Naive thymus-derived CD8-positive, alpha-beta T cell (primary cell): Measurements from ENCODE around the gene CCZ1B. TPM values are rescaled to one million over a fixed set of nuclear protein-coding genes. Genes with fewer than 3 reads are reported as not detected.
A peak's percentile ranks its signal among the peaks of the same experiment; 100 is the strongest.
"Not testable (repeated sequence)": the region's sequence is repeated elsewhere in the genome, so short reads cannot be mapped to it uniquely, and the experiment has no call there.

ENCODE experiments used
- ATAC-seq, 2 donors: fragments of 150-1000 bp; cut with Tn5 transposase in 1 of 2; sonication (Bioruptor Pico), chemical (Tn5 transposase) in 1 of 2; 1 replicate in 1 of 2; 2 replicates in 1 of 2; pipeline ENCODE4 v1.10.0; 2021; ENCODE audit warnings: mild to moderate bottlenecking in 2 of 2, moderate library complexity in 2 of 2
- POLR2A ChIA-PET: fragments of 350-600 bp; sonication (Branson Sonifier 250); formaldehyde crosslinking; loops from one replicate; lab custom pipeline; 2021; ENCODE audit warnings: antibody characterized with exemption; lab: Charles Lee
- DNase-seq, 10 donors: peaks; one replicate each; pipeline versions ENCODE4 v3.0.0 to v3.0.0-alpha.2; 2020 to 2022
- H3K27ac Mint-ChIP-seq, 10 donors: one replicate each; pipeline ENCODE4 v1.8.0; 2020 to 2022; ENCODE audit warnings: mild to moderate bottlenecking in 10 of 10, mixed read lengths in 10 of 10, moderate library complexity in 4 of 10, inconsistent platforms in 1 of 10
- H3K27me3 Mint-ChIP-seq, 5 donors: one replicate each; pipeline ENCODE4 v1.8.0; 2021 to 2022; ENCODE audit warnings: mixed read lengths in 5 of 5
- H3K36me3 Mint-ChIP-seq, 3 donors: one replicate each; pipeline ENCODE4 v1.8.0; 2020 to 2022; ENCODE audit warnings: mixed read lengths in 3 of 3, mild to moderate bottlenecking in 2 of 3, inconsistent platforms in 1 of 3
- H3K4me1 Mint-ChIP-seq, 4 donors: one replicate each; pipeline ENCODE4 v1.8.0; 2021 to 2022; ENCODE audit warnings: mixed read lengths in 4 of 4
- H3K4me3 Mint-ChIP-seq, 10 donors: one replicate each; pipeline ENCODE4 v1.8.0; 2020 to 2022; ENCODE audit warnings: mild to moderate bottlenecking in 10 of 10, mixed read lengths in 10 of 10, moderate library complexity in 6 of 10, inconsistent platforms in 1 of 10
- H3K9me3 Mint-ChIP-seq, 9 donors: one replicate each; pipeline ENCODE4 v1.8.0; 2020 to 2022; ENCODE audit warnings: mixed read lengths in 9 of 9, mild to moderate bottlenecking in 3 of 9, inconsistent platforms in 1 of 9, moderate library complexity in 1 of 9
- polyA plus RNA-seq, 3 donors: library from polyadenylated mRNA; unstranded; fragments of 300-500 nt; fragmentation: Illumina TruSeq; gene quantifications; one replicate each; pipeline ENCODE4 v1.2.3, GENCODE V29; 2021
- total RNA-seq, 8 experiments: library from RNA in 2 of 8; stranded (reverse) in 2 of 8; gene quantifications; one replicate each; pipeline ENCODE4 v1.2.3 and lab custom pipeline; 2021 to 2026

The CCZ1B gene
- total and polyA plus RNA-seq, 5 experiments from 2014 or later = 16.0 to 100 (median 29.2) TPM

DNA sequence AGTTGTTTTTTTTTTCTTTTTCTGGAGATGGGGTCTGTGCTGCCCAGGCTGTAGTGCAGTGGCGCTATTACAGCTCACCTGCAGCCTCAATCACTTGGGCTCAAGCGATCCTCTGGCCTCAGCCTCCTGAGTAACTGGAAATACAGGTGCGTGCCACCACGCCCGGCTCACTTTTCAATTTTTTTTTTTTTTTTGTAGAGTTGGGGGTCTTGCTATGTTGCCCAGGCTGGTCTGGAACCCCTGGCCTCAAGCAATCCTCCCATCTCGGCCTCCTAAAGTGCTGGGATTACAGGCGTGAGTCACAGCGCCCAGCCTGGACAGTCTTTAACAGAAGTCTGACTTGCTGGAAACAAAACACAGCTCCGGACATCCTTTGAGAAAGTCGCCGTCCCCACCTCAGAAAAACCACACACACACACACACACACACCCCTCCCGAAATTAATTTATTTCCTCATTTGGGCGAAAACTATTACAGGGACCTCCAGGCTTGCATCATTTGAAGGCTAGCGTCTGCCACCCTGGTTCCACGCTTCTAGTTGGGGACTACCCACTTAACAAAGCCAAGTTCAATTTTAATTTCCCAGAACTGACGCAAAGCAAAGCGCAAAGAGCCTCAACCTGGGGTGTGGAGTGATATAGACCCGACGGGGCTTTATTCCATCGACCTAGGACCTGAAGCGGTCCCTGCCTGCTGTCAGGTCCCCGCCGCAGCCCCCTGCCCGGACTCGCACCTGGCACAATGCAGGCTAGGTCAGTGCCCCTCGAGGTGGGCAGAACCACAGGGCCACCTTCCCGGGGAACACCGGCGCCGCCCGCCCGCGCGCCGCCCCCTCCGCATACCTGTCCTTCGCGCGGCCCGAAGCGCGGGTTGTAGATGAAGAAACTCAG, 594 bp downstream of the CCZ1B start:
- H3K27me3 Mint-ChIP-seq, H3K9me3 Mint-ChIP-seq, POLR2A ChIA-PET, DNase-seq: not testable (repeated sequence)
- peaks cover 0 to 14% (median 6%) of the 10 kb centered on the region in 4 donors for H3K4me1 Mint-ChIP-seq
- H3K36me3 Mint-ChIP-seq = peaks cover 0 to 22% (median 7%) of the 10 kb centered on the region in 3 donors
- H3K27ac Mint-ChIP-seq = peak overlapping the region in 5 of 10 donors; percentile 71 to 93 (median 84)
- H3K4me3 Mint-ChIP-seq = peak overlapping the region in 8 of 10 donors; percentile 75 to 91 (median 80)
- ATAC-seq = peak; percentile 48 to 71

DNA sequence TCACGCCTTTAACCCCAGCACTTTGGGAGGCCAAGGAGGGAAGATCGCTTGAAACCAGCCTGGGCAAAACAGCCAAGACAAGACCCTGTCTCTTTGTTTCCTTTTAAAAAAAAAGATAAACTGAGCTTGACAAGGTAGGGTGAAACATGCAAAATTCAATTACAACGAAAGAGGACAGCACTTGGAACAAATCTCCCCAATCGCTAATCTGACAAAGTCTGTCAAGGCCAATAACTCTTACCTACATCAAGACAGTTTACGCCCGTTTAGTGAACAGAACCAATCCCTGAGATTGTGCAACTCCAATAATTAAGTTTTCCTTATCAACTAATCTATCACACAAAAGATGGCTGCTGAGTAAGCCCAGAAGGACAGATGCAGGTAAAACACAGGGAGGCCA, 4.5 kb downstream of the CCZ1B start:
- peaks cover 0 to 14% (median 5%) of the 10 kb centered on the region in 4 donors for H3K4me1 Mint-ChIP-seq
- DNase-seq, H3K27me3 Mint-ChIP-seq, POLR2A ChIA-PET, ATAC-seq, H3K4me3 Mint-ChIP-seq, H3K27ac Mint-ChIP-seq, H3K9me3 Mint-ChIP-seq: not testable (repeated sequence)
- peaks cover 0 to 46% (median 6%) of the 10 kb centered on the region in 3 donors for H3K36me3 Mint-ChIP-seq

DNA sequence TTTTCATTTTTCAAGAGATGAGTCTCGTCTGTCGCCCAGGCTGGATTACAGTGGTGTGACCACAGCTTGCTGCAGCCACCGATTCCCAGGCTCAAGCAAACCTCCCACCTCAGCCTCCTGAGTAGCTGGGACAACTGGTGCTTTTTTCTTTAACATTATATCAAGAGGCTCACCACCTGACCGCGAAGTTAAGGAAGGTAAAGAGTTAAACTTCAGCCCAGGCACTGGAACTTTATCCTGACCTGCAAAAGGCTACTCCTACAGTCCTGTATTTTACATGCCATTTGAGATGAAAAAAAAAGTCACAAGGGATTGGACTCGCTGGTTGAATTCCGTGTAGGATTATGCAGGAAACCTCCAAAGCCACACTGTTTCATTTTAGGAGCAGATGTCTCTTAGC, 10.6 kb downstream of the CCZ1B start:
- H3K27ac Mint-ChIP-seq, H3K9me3 Mint-ChIP-seq, ATAC-seq, H3K27me3 Mint-ChIP-seq, H3K4me3 Mint-ChIP-seq, DNase-seq, H3K4me1 Mint-ChIP-seq: not testable (repeated sequence)
- POLR2A ChIA-PET = interaction anchor here (0.7 kb wide), 1 partner anchor 184 kb away, joined by 3 read pairs; no protein-coding TSS in a partner anchor
- peaks cover 0 to 55% (median 5%) of the 10 kb centered on the region in 3 donors for H3K36me3 Mint-ChIP-seq

DNA sequence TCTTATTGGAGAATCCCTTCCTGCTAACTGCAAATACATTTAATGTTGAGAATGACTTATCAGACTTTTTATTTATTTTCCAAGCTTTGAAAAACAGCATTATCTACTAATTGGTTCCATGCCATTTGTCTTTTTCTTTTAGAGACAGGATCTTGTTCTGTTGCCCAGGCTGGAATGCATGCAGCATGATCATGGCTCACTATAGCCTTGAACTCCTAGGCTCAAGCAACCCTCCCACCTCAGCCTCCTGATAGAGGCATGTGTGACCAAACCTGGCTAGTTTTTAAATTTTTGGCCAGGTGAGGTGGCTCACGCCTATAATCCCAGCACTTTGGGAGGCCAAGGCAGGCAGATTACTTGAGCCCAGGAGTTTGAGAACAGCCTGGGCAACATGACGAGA, 13.1 kb downstream of the CCZ1B start:
- ATAC-seq, H3K27ac Mint-ChIP-seq: not testable (repeated sequence)

DNA sequence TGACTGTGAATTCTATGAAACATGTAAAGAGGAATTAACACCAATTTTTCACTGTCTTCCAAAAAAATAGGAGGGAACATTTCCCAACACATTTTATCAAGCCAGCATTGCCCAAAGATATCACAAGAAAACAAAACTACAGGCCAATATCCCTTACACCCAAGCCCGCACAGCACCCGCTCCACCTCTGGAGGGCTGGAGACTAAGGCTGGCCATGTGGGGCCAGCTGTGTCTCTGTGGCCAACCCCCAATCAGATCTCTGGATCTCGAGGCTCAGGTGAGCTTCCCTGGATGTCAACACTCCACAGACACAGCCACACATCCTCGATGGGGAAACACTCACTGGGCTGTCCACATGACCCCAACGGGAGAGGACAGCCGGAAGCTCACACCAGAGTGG, 18.1 kb downstream of the CCZ1B start:
- H3K9me3 Mint-ChIP-seq, H3K4me3 Mint-ChIP-seq, H3K4me1 Mint-ChIP-seq, H3K27me3 Mint-ChIP-seq, H3K27ac Mint-ChIP-seq, ATAC-seq, POLR2A ChIA-PET, DNase-seq: not testable (repeated sequence)
- H3K36me3 Mint-ChIP-seq = peaks cover 0 to 22% (median 0%) of the 10 kb centered on the region in 3 donors

More for the DNA sequence above, 13.1 kb downstream of the CCZ1B start:
- DNase-seq, H3K9me3 Mint-ChIP-seq, POLR2A ChIA-PET, H3K4me1 Mint-ChIP-seq, H3K27me3 Mint-ChIP-seq, H3K4me3 Mint-ChIP-seq: not testable (repeated sequence)
- peaks cover 0 to 48% (median 5%) of the 10 kb centered on the region in 3 donors for H3K36me3 Mint-ChIP-seq

DNA sequence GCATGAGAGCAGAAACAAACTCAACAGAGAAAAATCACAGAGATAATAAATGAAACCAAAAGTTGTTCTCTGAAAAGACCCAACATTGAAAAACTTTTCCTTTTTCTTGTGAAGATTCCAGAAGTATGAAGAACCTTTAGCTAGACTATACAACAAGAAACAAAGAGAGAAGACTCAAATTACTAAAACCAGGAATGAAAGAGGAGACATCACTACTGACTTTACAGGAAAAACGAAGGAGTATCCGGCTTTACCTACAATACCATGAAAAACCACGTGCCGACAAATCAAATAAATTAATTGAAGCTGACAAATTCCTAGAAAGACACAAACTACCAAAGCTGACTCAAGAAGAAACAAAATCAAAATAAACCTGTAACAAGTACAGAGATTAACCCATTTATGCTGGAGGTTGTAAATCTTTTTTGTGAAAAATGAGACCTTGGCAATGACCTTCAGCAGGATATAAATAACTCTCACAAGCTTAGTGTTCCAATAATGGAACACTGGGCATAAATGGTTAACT, 18.6 kb downstream of the CCZ1B start:
- DNase-seq, H3K4me3 Mint-ChIP-seq, ATAC-seq, H3K9me3 Mint-ChIP-seq, H3K4me1 Mint-ChIP-seq, H3K27me3 Mint-ChIP-seq, POLR2A ChIA-PET, H3K27ac Mint-ChIP-seq: not testable (repeated sequence)
- H3K36me3 Mint-ChIP-seq = peaks cover 0 to 18% (median 0%) of the 10 kb centered on the region in 3 donors

DNA sequence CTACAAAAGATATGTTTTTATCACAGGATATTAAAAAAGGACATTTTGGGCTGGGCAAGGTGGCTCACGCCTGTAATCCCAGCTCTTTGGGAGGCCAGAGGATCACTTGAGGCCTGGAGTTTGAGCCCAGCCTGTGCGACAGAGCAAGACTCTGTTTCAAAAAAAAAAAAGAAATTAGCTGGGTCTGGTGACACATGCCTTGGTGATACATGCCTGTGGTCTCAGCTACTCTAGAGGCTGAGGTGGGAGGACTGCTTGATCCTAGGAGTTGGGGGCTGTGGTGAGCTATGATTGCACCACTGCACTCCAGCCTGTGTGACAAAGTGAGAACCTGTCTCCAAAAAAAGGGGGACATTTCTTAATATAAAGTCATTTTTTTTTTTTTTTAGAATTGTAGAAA, 25.7 kb downstream of the CCZ1B start:
- DNase-seq, H3K27me3 Mint-ChIP-seq, H3K4me1 Mint-ChIP-seq, ATAC-seq, H3K27ac Mint-ChIP-seq, POLR2A ChIA-PET, H3K4me3 Mint-ChIP-seq, H3K9me3 Mint-ChIP-seq: not testable (repeated sequence)
- H3K36me3 Mint-ChIP-seq = peaks cover 0 to 13% (median 0%) of the 10 kb centered on the region in 3 donors

DNA sequence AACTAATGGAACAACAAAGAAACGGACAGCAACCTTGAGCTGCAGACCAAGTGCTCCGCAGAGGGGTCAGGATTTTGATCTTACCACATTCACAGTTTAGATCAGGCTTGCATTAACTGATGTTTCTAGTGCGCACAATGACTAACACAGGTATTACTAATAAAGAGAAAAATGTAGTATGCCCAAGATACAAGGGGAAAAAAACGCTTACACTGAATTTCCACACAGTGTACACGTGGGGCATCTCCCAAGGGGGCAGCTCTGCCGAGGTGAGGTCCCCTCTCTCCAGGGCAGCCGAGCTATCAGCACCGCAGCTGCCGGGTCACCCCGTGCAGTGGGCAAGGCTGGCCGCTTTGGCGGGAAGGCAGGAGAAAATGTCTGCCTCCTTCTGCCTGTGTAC, 26.2 kb downstream of the CCZ1B start:
- ATAC-seq = not testable (repeated sequence)

DNA sequence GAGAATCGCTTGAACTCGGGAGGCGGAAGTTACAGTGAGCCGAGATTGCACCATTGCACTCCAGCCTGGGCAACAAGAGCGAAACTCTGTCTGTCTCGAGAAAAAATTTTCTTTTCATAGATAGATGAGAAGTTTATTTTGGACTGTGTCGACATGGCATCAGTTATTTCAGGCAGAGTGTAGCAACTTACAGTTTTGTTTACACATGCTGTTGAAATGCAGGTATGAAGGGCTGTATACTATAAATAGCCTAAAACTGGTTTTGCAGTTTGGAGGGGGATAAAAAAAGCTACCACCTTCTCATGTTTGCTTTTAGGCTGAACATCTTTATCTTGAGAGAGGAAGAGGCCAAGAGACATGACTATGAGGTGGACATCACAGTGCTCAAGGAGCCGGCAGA, 28.0 kb downstream of the CCZ1B start:
- H3K4me1 Mint-ChIP-seq, H3K27ac Mint-ChIP-seq, H3K4me3 Mint-ChIP-seq, H3K27me3 Mint-ChIP-seq, POLR2A ChIA-PET, DNase-seq, H3K9me3 Mint-ChIP-seq, ATAC-seq: not testable (repeated sequence)
- peaks cover 0 to 10% (median 0%) of the 10 kb centered on the region in 3 donors for H3K36me3 Mint-ChIP-seq

More for the DNA sequence above, 26.2 kb downstream of the CCZ1B start:
- H3K27ac Mint-ChIP-seq, DNase-seq, H3K4me1 Mint-ChIP-seq, H3K9me3 Mint-ChIP-seq, POLR2A ChIA-PET, H3K27me3 Mint-ChIP-seq, H3K4me3 Mint-ChIP-seq: not testable (repeated sequence)
- H3K36me3 Mint-ChIP-seq = peaks cover 0 to 13% (median 0%) of the 10 kb centered on the region in 3 donors

DNA sequence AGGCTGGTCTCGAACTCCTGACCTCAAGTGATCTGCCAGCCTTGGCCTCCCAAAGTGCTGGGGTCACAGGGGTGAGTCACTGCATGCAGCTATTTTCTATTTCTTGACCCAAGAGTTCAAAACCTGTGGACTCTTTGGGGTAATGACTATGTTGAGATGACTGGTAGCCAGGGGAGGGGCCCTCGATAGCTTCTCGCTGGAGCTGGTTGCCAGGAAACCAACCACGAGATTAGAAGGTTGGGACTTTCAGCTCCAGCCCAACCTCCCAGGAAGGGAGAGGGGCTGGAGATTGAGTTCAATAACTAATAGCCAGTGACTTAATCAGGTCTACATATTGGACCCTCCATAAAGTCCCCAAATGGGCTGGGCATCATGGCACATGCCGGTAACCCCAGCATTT, 28.9 kb downstream of the CCZ1B start:
- H3K4me3 Mint-ChIP-seq, ATAC-seq, H3K9me3 Mint-ChIP-seq, H3K27me3 Mint-ChIP-seq, DNase-seq, H3K27ac Mint-ChIP-seq, POLR2A ChIA-PET, H3K4me1 Mint-ChIP-seq: not testable (repeated sequence)
- peaks cover 0 to 13% (median 0%) of the 10 kb centered on the region in 3 donors for H3K36me3 Mint-ChIP-seq

DNA sequence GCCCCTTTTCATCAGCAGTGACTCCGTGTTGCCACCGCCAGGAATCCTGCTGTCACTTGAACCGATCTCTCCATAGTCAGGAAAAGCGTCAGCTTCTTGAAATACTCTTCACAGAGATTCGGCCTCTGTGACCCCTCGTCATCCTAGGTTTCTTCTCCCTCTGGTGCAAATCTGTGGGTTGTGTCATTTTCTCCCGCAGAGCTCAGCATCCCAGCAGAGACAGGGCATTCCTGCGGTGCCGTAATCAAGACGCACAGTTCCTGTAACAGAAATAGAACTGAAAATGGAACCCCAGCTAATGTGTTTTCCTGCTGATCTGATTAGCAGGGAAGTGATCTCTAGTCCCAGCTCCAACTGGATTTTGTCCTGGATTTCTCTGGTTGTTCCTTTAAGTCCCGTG, 31.8 kb downstream of the CCZ1B start:
- H3K27ac Mint-ChIP-seq, H3K9me3 Mint-ChIP-seq, H3K36me3 Mint-ChIP-seq, H3K4me3 Mint-ChIP-seq, H3K4me1 Mint-ChIP-seq, DNase-seq, POLR2A ChIA-PET, H3K27me3 Mint-ChIP-seq, ATAC-seq: not testable (repeated sequence)

DNA sequence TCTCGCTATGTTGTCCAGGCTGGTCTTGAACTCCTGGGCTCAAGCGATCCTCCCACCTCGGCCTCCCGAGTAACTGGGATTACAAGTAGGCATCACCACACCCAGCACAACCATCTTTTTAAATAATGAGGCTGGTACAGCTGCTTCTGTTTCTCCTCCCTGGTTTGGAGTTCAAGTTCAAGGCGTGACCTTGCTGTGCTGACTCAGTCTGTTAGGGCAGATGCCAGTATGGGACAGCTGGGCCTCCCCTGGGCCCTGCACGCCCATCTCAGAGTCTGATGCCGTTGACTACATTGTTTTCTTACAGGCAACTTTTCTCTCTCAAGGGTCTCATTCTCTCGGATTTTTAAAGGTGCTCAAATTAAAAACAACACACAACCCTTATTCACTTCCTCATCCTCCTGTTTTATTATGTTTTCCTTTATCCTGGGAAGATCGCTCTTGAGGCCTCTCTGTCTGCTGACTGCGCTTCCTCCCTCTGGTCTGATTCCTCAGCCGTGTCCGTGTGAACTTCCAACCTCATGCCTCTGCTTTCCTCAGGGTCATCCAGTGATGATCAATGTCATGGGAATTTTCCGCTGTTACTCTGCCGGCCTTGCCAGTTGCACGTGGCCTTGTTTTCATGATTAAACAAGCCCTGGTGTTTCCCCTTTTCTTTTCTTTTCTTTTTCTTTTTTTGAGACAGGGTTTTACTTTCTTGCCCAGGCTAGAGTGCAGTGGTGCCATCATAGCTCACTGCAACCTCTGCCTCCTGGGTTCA, 33.8 kb downstream of the CCZ1B start:
- H3K9me3 Mint-ChIP-seq, DNase-seq, H3K27me3 Mint-ChIP-seq, H3K4me1 Mint-ChIP-seq, POLR2A ChIA-PET, H3K27ac Mint-ChIP-seq, H3K36me3 Mint-ChIP-seq, ATAC-seq, H3K4me3 Mint-ChIP-seq: not testable (repeated sequence)

DNA sequence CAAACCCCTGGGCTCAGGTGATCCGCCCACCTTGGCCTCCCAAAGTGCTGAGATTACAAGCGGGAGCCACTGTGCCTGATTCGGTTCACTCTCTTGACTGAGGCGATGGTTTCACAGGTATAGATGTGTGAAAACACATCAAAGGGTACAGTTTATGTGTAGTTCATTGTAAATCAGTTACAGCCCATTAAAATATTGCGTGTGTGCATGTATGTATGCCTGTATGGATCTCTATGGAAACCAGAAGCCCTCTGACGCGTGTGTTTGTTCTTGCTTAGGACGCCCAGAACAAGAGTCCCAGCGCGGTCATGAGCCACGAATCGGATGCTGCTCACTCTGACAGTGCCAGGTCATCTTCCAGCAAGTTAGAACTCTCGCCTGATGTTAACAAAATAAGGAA, 36.7 kb downstream of the CCZ1B start:
- H3K4me1 Mint-ChIP-seq, POLR2A ChIA-PET, H3K27me3 Mint-ChIP-seq, ATAC-seq, H3K9me3 Mint-ChIP-seq, H3K4me3 Mint-ChIP-seq, DNase-seq, H3K36me3 Mint-ChIP-seq, H3K27ac Mint-ChIP-seq: not testable (repeated sequence)
